NCI-H2171 treated with DMSO at 0.1 percent for 48 hours (cell line): Measurements from ENCODE around the gene SHANK3.

Experiments used
- DNase-seq: peaks from one replicate; lab custom pipeline; 2025; lab: John Stamatoyannopoulos, UW

SHANK3 gene

DNA sequence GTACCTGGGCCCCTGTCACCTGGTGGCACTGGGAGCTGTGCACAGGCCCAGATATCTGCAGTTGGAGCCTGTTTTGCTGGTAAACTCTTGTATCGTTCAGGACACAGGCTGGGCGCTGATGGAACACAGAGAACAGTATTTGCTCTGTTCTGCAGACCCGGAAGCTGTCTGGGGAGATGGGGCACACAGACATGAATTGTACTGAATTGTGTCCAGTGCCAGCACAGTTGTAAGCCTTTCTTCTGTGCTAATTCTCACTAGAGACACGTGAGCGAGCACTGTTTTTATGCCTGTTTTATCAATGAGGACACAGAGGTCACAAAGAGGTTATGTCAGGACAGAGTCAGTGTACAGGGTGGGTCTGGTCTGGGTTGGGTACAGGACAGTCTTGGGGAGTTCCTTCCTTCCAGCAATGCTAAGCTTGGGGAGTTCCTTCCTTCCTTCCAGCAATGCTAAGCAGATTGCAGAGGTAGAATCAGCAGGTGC lies 41.0 kb downstream of the SHANK3 start:
- no peak for DNase-seq

DNA sequence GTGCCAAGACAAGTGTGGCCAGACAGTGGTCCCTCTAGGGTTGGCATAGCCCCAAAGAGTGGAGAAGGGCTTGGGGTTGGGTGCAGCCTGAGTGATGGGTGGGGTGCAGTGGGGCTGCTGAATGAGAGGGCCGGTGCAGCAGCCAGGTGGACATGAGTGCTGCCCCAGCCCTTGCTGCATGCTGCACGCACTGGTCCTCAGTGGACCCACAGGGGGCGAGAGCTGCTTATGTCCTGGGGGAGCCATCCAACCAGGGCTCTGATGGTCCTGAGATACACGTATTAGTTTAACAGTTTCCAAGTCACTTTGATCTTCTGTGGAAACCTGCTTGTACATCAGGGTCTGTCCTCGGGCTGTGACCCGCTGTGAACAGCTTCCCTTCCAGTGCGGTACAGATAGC lies 41.5 kb downstream of the SHANK3 start:
- DNase-seq: no peak

GRCh38 chr22:50714631-50715179 lies 42.1 kb downstream of the SHANK3 start:
- no peak for DNase-seq

DNA sequence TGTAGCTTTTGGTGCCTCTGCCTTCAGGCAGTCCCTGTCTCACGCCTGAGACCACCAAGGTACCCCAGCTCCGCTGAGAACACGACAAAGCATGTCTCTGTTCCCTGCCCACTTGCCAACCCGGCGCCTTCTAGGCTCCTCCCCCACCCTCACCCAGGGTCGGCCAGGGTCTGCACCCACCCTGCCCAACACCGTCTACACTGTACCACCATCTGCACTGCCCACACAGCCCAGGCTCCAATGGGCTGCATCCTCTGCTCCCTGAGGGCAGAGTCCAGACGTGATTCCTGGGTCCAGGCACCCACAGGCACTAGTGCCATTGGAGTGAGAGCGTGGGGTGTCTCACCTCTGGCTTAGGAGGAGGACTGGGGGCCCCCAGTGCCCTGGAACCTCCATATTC lies 42.6 kb downstream of the SHANK3 start:
- no peak for DNase-seq

DNA sequence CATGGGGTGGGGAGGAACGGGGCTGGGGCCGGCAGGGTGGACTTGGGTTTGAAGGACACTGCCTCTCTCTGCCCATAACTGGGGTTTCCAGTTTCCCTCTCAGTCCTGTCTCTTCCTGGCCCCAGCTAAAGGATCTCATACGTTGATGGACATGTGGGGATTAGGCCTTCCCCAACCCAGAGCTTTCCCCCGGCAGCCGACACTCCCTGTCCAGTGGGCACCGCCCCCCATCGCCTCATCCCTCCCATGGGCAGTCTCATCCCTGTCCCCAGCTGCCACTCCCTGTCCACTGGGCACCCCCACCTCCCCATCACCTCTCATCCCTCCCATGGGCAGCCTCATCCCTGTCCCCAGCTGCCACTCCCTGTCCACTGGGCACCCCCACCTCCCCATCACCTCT lies 43.2 kb downstream of the SHANK3 start:
- DNase-seq: no peak

DNA sequence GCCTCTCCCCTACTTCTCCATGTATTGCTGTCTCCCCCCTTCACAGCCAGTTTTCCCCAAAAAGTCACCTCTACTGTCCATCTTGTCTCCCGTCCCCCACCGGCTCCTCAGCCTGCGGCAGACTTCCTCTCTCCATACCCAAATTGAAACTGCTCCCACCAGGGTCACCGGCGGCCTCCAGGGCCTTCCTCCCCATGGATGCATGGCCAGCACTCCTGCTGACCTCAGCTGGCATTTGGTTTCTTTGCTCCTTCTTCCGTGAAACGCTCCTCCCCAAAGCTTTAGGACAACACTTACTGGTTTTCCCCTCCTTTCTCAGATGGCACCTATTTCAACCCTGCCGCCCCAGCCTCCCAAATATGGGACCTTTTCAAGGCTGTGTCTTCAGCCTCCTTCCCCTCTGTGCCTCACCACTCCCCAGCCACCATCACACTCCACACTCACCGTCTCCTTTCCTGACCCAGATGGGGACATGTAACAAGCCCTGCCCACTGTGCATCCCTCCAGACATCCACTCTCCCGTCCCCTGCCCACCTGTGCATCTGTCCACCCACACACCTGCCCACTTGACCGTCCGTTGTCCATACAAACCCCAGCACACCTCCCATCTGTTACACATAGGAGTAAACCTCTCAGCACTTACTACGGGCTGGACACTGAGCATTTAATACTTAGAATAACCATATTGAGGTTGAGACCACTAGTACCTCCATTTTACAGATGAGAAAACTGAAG lies 43.8 kb downstream of the SHANK3 start:
- DNase-seq: no peak

- no peak for DNase-seq
Measured at GRCh38 chr22:50717709-50718351, 45.2 kb downstream of the SHANK3 start.

DNA sequence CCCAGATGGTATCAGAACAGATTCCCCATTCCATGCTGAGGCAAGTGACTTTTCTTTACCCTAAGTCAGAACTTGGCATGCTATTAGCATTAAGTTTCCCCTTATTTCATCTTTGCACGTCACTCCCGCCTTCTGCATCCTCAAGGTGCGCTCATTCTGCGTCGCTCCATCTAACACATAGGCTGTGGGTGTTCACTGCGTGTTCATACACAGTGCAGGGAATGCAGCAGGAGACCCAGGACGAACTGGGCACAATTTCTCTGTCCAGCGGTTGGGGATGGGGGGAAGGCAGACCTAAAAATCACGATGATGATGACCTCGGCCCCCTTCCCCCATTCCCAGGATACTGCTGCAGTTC lies 45.7 kb downstream of the SHANK3 start:
- DNase-seq: no peak

DNA sequence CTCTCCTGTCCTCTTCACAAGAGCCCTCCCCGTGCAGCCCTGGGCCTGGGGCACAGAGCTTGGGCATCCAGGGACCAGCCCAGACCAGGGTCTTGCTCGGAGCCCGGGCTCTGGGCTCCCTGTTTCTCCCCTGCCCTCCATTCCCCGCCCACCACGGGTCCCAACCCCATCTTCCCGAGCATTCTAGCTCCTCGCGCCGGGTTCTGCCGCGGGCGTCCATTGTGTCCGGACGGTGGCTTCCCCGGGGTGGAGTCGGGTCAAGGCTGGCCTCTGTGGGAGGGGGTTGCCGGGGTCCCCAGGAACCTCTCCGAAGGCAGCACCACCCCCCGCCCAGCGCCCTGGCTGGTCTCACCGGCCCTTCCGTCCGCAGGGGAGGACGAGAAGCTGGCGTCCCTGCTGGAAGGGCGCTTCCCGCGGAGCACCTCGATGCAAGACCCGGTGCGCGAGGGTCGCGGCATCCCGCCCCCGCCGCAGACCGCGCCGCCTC lies 47.2 kb downstream of the SHANK3 start:
- DNase-seq: no peak

GRCh38 chr22:50720301-50721256 lies 48.0 kb downstream of the SHANK3 start:
- DNase-seq: no peak

DNA sequence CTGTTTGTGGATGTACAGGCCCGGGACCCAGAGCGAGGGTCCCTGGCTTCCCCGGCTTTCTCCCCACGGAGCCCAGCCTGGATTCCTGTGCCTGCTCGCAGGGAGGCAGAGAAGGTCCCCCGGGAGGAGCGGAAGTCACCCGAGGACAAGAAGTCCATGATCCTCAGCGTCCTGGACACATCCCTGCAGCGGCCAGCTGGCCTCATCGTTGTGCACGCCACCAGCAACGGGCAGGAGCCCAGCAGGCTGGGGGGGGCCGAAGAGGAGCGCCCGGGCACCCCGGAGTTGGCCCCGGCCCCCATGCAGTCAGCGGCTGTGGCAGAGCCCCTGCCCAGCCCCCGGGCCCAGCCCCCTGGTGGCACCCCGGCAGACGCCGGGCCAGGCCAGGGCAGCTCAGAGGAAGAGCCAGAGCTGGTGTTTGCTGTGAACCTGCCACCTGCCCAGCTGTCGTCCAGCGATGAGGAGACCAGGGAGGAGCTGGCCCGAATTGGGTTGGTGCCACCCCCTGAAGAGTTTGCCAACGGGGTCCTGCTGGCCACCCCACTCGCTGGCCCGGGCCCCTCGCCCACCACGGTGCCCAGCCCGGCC lies 48.7 kb downstream of the SHANK3 start:
- DNase-seq: no peak

DNA sequence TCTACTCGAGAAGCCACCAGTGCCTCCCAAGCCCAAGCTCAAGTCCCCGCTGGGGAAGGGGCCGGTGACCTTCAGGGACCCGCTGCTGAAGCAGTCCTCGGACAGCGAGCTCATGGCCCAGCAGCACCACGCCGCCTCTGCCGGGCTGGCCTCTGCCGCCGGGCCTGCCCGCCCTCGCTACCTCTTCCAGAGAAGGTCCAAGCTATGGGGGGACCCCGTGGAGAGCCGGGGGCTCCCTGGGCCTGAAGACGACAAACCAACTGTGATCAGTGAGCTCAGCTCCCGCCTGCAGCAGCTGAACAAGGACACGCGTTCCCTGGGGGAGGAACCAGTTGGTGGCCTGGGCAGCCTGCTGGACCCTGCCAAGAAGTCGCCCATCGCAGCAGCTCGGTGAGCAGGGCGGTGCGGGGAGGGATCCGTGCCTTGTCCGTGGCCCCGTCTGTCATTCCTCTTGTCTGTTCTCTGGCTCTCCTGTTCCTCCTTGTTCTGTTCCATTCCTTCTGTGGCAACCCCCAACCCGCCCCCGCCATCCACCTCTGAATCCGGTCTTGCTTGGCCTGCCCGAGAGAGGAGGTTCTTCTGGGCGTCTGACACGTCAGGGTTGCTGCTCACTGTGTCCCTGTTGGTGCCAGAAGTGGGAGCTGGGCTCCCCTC lies 49.6 kb downstream of the SHANK3 start:
- no peak for DNase-seq
